ENCODE measurements around the gene MEGF6. TPM values are rescaled to one million over a fixed set of nuclear protein-coding genes. Genes with fewer than 3 reads are reported as not detected.
"Not testable (repeated sequence)": the region's sequence is repeated elsewhere in the genome, so short reads cannot be mapped to it uniquely, and the experiment has no call there.

Gene MEGF6
- polyA plus RNA-seq, 3 donors = 6.6 to 16.3 (median 11.7) TPM

- WGBS, 3 donors = 45 to 62% (median 57%) methylated on average over 27 of the region's 27 CpGs
- no peak overlapping the region for H3K27ac ChIP-seq (ENCODE audit: low read depth, low read length)
Observed at GRCh38 chr1:3590139-3590763, 21.1 kb downstream of the MEGF6 start.

GRCh38 chr1:3588395-3588794, 22.9 kb downstream of the MEGF6 start:
- 70 to 98% (median 84%) methylated on average over 4 to 5 of the region's 5 CpGs for WGBS, 3 donors
- H3K27ac ChIP-seq (ENCODE audit: low read depth, low read length) = no peak overlapping the region

DNA sequence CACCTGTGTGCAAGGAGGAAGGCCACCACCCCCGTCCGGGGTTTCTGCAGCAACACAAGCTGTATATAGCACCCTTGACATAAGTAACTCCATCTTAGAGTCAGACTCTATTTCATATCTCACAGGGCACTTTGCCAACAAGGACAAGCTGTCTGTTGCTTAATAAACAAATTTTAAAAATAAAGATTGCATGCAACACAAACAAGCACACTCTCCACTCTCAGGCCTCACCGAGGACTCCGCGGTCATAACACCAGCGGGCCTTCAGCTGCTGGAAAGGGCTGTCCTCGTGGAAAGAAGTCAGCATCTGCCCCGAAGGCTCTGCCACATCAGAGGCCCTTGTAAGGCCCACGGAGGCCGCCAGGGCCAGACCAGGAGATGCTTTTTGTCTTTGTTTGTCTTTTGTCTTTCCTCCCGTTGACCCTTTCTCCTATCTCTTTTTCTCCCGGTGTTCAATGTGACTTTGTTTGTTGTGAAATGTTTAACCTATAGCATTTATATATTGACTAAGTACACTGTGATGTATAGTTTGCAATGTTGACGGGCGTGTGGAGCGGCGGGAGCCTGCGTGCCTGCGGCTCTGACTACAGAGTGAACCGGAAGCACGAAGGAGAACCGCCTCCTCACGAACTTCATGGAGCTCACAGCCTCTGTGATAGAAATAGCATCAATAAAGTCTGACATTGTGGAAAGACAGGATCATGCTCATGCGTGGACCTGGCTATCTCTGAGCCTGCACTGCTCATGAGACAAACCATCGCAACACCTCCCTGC, 24.1 kb downstream of the MEGF6 start:
- WGBS, 3 donors = 64 to 90% (median 84%) methylated on average over 24 of the region's 24 CpGs
- no peak overlapping the region for H3K27ac ChIP-seq (ENCODE audit: low read depth, low read length)

DNA sequence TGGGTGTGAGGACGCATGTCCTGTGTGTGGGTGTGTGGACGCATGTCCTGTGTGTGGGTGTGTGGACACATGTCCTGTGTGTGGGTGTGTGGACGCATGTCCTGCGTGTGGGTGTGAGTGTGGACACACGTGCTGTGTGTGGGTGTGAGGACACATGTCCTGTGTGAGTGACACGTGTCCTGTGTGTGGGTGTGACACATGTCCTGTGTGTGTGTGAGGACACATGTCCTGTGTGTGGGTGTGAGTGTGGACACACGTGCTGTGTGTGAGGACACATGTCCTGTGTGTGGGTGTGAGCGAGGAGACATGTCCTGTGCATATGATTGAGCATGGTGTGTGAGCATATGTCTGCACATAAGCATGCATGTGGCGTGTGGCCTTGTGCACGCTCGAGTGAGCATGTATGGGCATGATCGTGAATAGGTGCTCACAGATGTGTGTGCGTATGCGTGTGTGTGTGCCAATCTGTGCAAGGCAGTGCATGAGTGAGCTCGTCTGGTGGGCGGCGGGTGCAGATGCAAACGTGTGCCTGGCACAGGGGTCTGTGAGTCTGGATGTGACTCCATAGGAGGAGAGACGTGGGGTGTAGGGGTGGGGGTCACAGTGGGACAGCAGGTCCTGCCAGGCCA, 25.3 kb downstream of the MEGF6 start:
- 87 to 90% (median 89%) methylated on average over 19 of the region's 19 CpGs for WGBS, 3 donors
- no peak overlapping the region for H3K27ac ChIP-seq (ENCODE audit: low read depth, low read length)

DNA sequence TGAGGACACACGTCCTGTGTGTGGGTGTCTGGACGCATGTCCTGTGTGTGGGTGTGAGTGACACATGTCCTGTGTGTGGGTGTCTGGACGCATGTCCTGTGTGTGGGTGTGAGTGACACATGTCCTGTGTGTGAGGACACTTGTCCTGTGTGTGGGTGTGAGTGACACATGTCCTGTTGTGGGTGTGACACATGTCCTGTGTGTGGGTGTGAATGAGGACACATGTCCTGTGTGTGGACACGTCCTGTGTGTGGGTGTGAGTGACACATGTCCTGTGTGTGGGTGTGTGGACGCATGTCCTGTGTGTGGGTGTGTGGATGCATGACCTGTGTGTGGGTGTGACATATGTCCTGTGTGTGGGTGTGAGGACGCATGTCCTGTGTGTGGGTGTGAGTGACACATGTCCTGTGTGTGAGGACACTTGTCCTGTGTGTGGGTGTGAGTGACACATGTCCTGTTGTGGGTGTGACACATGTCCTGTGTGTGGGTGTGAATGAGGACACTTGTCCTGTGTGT, 25.9 kb downstream of the MEGF6 start:
- WGBS, 3 donors = 64 to 69% (median 64%) methylated on average over 6 of the region's 6 CpGs

DNA sequence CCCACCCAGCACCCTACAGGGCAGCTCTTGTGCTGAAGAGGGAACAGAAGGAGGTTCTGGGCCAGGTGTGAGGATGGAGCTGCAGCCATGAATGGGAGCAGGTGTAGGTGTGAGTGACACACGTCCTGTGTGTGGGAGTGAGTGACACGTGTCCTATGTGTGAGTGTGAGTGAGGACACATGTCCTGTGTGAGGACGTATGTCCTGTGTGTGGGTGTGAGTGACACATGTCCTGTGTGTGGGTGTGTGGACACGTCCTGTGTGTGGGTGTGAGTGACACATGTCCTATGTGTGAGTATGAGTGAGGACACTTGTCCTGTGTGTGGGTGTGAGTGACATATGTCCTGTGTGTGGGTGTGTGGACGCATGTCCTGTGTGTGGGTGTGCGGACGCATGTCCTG, 26.4 kb downstream of the MEGF6 start:
- H3K27ac ChIP-seq (ENCODE audit: low read depth, low read length) = no peak overlapping the region
- 81 to 87% (median 82%) methylated on average over 7 of the region's 7 CpGs for WGBS, 3 donors

More for the DNA sequence above, 25.9 kb downstream of the MEGF6 start:
- H3K27ac ChIP-seq (ENCODE audit: low read depth, low read length) = not testable (repeated sequence)

GRCh38 chr1:3583751-3584150, 27.6 kb downstream of the MEGF6 start:
- not testable (repeated sequence) for H3K27ac ChIP-seq (ENCODE audit: low read depth, low read length)
- 70 to 90% (median 84%) methylated on average over 16 to 21 of the region's 21 CpGs for WGBS, 3 donors

DNA sequence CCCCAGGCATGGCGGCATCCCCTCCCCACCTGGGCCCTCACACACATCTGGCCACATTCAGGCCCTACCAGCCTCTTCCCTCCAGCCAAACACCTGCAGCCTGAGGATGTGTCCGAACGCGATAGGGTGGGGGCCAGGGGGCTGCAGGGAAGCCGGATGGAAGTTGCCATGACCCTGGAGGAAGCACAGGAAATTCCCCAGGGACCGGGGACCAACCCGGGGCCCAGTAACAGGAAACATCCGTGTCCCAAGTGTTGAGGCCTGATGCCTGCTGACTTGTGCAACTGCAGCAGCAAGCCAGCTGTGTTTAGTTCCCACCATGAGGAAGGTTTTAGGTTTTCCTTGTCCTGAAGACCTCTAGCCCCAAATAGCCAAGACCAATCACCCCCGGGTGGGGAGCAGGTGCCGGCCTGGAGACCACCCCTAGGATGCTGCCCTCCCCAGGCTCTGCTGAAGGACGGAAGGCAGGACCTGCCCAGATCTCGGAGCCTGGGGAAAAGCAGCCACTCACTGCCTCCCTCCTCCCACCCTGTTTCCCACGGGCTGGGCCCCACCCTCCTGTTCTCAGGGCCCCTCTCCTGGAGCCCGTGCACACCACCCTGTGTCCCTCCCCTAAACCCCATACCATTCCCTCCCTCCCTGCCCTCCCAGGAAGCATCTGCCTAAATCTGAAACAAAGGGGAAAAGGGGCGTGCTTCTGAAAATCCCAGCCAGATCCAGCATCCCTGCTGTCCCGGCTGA, 29.8 kb downstream of the MEGF6 start:
- H3K27ac ChIP-seq (ENCODE audit: low read depth, low read length) = no peak overlapping the region
- 35 to 49% (median 47%) methylated on average over 15 to 16 of the region's 16 CpGs for WGBS, 3 donors

- 77 to 86% (median 80%) methylated on average over 7 to 9 of the region's 9 CpGs for WGBS, 3 donors
- H3K27ac ChIP-seq (ENCODE audit: low read depth, low read length) = no peak overlapping the region
Observed at GRCh38 chr1:3580231-3580630, 31.1 kb downstream of the MEGF6 start.

- H3K27ac ChIP-seq (ENCODE audit: low read depth, low read length) = no peak overlapping the region
- 76 to 94% (median 94%) methylated on average over 16 of the region's 16 CpGs for WGBS, 3 donors
Observed at GRCh38 chr1:3579626-3580025, 31.7 kb downstream of the MEGF6 start.

DNA sequence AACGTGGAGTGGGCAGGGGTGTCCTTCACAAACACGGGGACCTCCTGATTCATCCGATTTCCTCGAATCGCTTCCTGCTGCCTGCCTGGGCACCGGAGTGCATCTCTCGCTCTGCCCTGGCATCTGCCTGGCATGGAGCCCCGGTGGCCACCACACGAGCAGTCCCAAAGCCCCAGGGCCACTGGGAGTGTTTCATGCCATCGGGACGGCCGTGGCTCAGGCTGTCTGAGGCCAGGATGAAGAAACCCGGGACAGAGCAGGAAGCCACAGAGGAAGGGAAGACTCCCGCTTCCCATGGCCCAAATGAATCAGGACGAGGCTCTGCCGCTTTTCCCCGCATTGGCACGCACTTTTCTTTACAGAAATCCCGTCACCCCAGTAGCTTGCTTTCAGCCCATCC, 32.4 kb downstream of the MEGF6 start:
- no peak overlapping the region for H3K27ac ChIP-seq (ENCODE audit: low read depth, low read length)
- WGBS, 3 donors = 79 to 82% (median 81%) methylated on average over 17 to 19 of the region's 19 CpGs

- WGBS, 3 donors = 67 to 85% (median 82%) methylated on average over 8 of the region's 8 CpGs
- no peak overlapping the region for H3K27ac ChIP-seq (ENCODE audit: low read depth, low read length)
Observed at GRCh38 chr1:3578433-3578805, 32.9 kb downstream of the MEGF6 start.

GRCh38 chr1:3577711-3578432, 33.4 kb downstream of the MEGF6 start:
- WGBS, 3 donors = 67 to 83% (median 78%) methylated on average over 20 to 27 of the region's 27 CpGs
- H3K27ac ChIP-seq (ENCODE audit: low read depth, low read length) = no peak overlapping the region

GRCh38 chr1:3577300-3577699, 34.0 kb downstream of the MEGF6 start:
- 53 to 74% (median 62%) methylated on average over 6 to 7 of the region's 7 CpGs for WGBS, 3 donors
- no peak overlapping the region for H3K27ac ChIP-seq (ENCODE audit: low read depth, low read length)

GRCh38 chr1:3575993-3576392, 35.3 kb downstream of the MEGF6 start:
- WGBS, 3 donors = 83 to 92% (median 87%) methylated on average over 15 of the region's 15 CpGs
- no peak overlapping the region for H3K27ac ChIP-seq (ENCODE audit: low read depth, low read length)

GRCh38 chr1:3575515-3575914, 35.8 kb downstream of the MEGF6 start:
- not testable (repeated sequence) for H3K27ac ChIP-seq (ENCODE audit: low read depth, low read length)
- 73 to 80% (median 78%) methylated on average over 6 of the region's 6 CpGs for WGBS, 3 donors

DNA sequence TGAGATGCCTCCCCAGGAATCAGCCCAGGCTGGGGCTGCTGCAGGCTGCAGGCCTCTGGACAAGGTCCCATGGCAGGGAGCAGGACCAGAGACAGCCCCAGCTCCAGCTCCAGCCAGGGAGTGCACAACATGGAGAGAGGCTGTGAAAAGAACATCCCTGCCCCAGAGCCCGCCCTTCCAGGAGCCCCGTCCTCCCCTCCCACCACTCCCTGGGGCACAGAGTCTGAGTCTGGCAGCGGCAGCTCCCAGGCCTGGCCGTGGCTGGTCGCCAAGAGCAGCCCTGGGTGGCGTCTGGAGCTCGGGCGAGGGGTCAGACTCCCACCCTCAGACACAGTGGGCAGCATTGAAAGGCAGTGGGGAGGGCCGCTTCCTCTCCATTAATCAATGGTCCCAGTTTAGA, 37.8 kb downstream of the MEGF6 start:
- 52 to 69% (median 68%) methylated on average over 9 of the region's 9 CpGs for WGBS, 3 donors
- H3K27ac ChIP-seq (ENCODE audit: low read depth, low read length) = no peak overlapping the region

GRCh38 chr1:3572638-3573037, 38.7 kb downstream of the MEGF6 start:
- 82 to 95% (median 93%) methylated on average over 1 of the region's 1 CpG for WGBS, 3 donors
- H3K27ac ChIP-seq (ENCODE audit: low read depth, low read length) = not testable (repeated sequence)

Measured in adipose tissue (tissue), 3 donors.